PFSK-1 (cell line): ENCODE measurements around the gene POU2F1.

ENCODE experiments used
- FOXP2 ChIP-seq: optimal IDR thresholded peaks from 2 replicates; pipeline ENCODE3; 2011; ENCODE audit warnings: borderline replicate concordance, control low read depth, inconsistent platforms; ENCODE audit not compliant: insufficient read depth; ENCODE audit errors: extremely low read length, extremely low read depth
- POLR2AphosphoS5 ChIP-seq: IDR thresholded peaks from 2 replicates; pipeline ENCODE4 v1.6.1; 2012; ENCODE audit warnings: low read depth, mild to moderate bottlenecking, control low read depth, low read length, moderate library complexity
- REST ChIP-seq, 2 experiments: IDR thresholded peaks; 2 replicates each; pipeline versions ENCODE4 v1.6.1 to v1.8.0; 2011 to 2012; ENCODE audit warnings: low read depth in 2 of 2, low read length in 2 of 2, control low read depth in 1 of 2, inconsistent platforms in 1 of 2, mild to moderate bottlenecking in 1 of 2, moderate library complexity in 1 of 2; ENCODE audit not compliant: insufficient read depth in 1 of 2
- SIN3A ChIP-seq: IDR thresholded peaks from 2 replicates; pipeline ENCODE4 v1.6.1; 2012; ENCODE audit warnings: mild to moderate bottlenecking, low read length, moderate library complexity, borderline replicate concordance; ENCODE audit not compliant: insufficient read depth
- TAF1 ChIP-seq: IDR thresholded peaks from 2 replicates; pipeline ENCODE4 v1.6.1; 2012; ENCODE audit warnings: low read length, control low read depth, borderline replicate concordance; ENCODE audit not compliant: insufficient read depth

Gene POU2F1

GRCh38 chr1:167268347-167268787, 47.7 kb downstream of the POU2F1 start:
- TF ChIP-seq TAF1 (no peak), REST (IDR thresholded peaks at IDR 0.05; ENCODE audit: insufficient read depth in 1 of 2, low read depth in 2 of 2, low read length in 2 of 2) (no peak), FOXP2 (no peak), POLR2AphosphoS5 (no peak), SIN3A (no peak)

DNA sequence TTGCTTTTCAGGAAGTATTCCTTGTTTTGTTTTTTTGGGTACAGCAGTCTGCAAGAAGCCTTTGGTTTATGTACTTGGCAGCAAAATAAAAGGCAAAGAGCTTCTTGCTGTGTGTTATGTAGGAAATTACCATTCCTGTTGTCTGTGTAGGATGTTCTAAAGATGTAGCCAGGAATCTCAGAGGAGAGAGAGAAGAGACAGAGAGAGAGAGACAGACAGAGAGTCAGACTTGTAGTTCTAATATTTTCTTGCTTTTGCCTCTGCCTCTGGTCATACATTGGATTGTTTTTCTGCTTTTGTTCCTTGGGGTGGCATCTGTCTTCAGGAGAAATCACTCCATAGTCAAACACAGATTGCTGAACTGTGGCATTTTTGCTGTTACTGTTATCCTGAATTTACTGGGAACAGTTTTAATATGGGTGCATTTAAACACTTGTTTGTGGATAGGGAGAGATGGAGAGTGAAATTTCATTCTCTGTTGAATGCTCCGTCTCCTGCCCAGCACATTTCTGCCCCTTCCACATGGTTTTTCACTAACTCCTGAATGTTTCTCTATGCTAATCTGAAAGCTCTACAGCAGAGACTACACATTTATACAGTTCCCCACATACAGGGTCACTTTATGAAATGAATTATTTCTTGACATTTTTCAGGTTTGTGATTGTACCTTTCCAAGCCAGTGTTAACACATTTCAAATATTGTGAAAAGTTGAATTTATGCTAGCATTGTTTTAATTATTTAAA, 49.8 kb downstream of the POU2F1 start:
- TF ChIP-seq TAF1 (no peak), REST (IDR thresholded peaks at IDR 0.05; ENCODE audit: insufficient read depth in 1 of 2, low read depth in 2 of 2, low read length in 2 of 2) (no peak), POLR2AphosphoS5 (no peak), FOXP2 (no peak), SIN3A (no peak)

GRCh38 chr1:167272369-167272957, 51.8 kb downstream of the POU2F1 start:
- TF ChIP-seq FOXP2 (no peak), POLR2AphosphoS5 (no peak), SIN3A (no peak), TAF1 (no peak), REST (IDR thresholded peaks at IDR 0.05; ENCODE audit: insufficient read depth in 1 of 2, low read depth in 2 of 2, low read length in 2 of 2) (no peak)

- TF ChIP-seq SIN3A (no peak), POLR2AphosphoS5 (no peak), TAF1 (no peak), REST (IDR thresholded peaks at IDR 0.05; ENCODE audit: insufficient read depth in 1 of 2, low read depth in 2 of 2, low read length in 2 of 2) (no peak), FOXP2 (no peak)
These were observed 52.5 kb downstream of the POU2F1 start for GRCh38 chr1:167273027-167273800.
